ENCODE measurements around the gene RTL1. TPM values are rescaled to one million over a fixed set of nuclear protein-coding genes. Genes with fewer than 3 reads are reported as not detected.
A peak's percentile ranks its signal among the peaks of the same experiment; 100 is the strongest.

RTL1 gene
- total and polyA plus RNA-seq, 11 donors = not detected

- Histone ChIP-seq H3K27me3 (peaks cover 0 to 18% (median 0%) of the 10 kb centered on the region in 9 donors), H3K36me3 (no peaks in the 10 kb centered on the region), H3K4me1 (no peaks in the 10 kb centered on the region), H3K27ac (no peak overlapping the region), H3K9me3 (no peaks in the 10 kb centered on the region), H3K4me3 (no peak overlapping the region)
- ATAC-seq (no peak), DNase-seq (peak in 1 of 5 donors; percentile 25)
- intact Hi-C loops (cut with DNase I) = no loop called here
- 86 to 88% (median 87%) methylated on average over 21 of the region's 21 CpGs for WGBS, 4 donors
- TF ChIP-seq POLR2A (IDR thresholded peaks at IDR 0.05) (no peak), CTCF (IDR thresholded peaks at IDR 0.05) (no peak)
These were observed 63.0 kb downstream of the RTL1 start for GRCh38 chr14:100840286-100841065.

GRCh38 chr14:100839681-100840111, 63.8 kb downstream of the RTL1 start:
- DNase-seq (peak in 2 of 5 donors; percentile 21 to 42), ATAC-seq (peak in 1 of 4 donors; percentile 30)
- Histone ChIP-seq H3K27ac (no peak overlapping the region), H3K4me1 (no peaks in the 10 kb centered on the region), H3K36me3 (no peaks in the 10 kb centered on the region), H3K4me3 (no peak overlapping the region), H3K9me3 (no peaks in the 10 kb centered on the region), H3K27me3 (peaks cover 0 to 16% (median 0%) of the 10 kb centered on the region in 9 donors)
- no peak for TF ChIP-seq POLR2A (IDR thresholded peaks at IDR 0.05)
- TF ChIP-seq CTCF (IDR thresholded peaks at IDR 0.05) = no peak
- WGBS, 4 donors = 47 to 79% (median 52%) methylated on average over 10 to 14 of the region's 14 CpGs
- intact Hi-C loops (cut with DNase I) = no loop called here

- no peak overlapping the region for H3K4me3 ChIP-seq
- H3K27ac ChIP-seq = no peak overlapping the region
- ATAC-seq (no peak), DNase-seq (peak in 1 of 5 donors; percentile 3)
- no peaks in the 10 kb centered on the region for H3K4me1 ChIP-seq
- H3K9me3 ChIP-seq = no peaks in the 10 kb centered on the region
- TF ChIP-seq CTCF (IDR thresholded peaks at IDR 0.05) = no peak
- TF ChIP-seq POLR2A (IDR thresholded peaks at IDR 0.05) = no peak
- 50 to 61% (median 54%) methylated on average over 4 of the region's 4 CpGs for WGBS, 4 donors
- no peaks in the 10 kb centered on the region for H3K36me3 ChIP-seq
- peaks cover 0 to 16% (median 0%) of the 10 kb centered on the region in 9 donors for H3K27me3 ChIP-seq
- intact Hi-C loops (cut with DNase I) = no loop called here
These were observed 64.3 kb downstream of the RTL1 start for GRCh38 chr14:100839315-100839585.

- Histone ChIP-seq H3K27me3 (peaks cover 0 to 16% (median 0%) of the 10 kb centered on the region in 9 donors), H3K4me1 (no peaks in the 10 kb centered on the region), H3K9me3 (no peaks in the 10 kb centered on the region), H3K4me3 (no peak overlapping the region), H3K27ac (no peak overlapping the region), H3K36me3 (no peaks in the 10 kb centered on the region)
- 76 to 83% (median 80%) methylated on average over 14 of the region's 14 CpGs for WGBS, 4 donors
- no peak for ATAC-seq
- peak in 2 of 5 donors; percentile 27 to 36 for DNase-seq
- no peak for TF ChIP-seq CTCF (IDR thresholded peaks at IDR 0.05)
- no peak for TF ChIP-seq POLR2A (IDR thresholded peaks at IDR 0.05)
- intact Hi-C loops (cut with DNase I) = no loop called here
These were observed 64.8 kb downstream of the RTL1 start for GRCh38 chr14:100838493-100839314.

Measured in heart left ventricle (tissue), 16 donors.